ENCODE measurements around the gene SDK1. TPM values are rescaled to one million over a fixed set of nuclear protein-coding genes. Genes with fewer than 3 reads are reported as not detected.

Gene SDK1
- polyA plus RNA-seq, 1 donor, result 7.1 TPM

DNA sequence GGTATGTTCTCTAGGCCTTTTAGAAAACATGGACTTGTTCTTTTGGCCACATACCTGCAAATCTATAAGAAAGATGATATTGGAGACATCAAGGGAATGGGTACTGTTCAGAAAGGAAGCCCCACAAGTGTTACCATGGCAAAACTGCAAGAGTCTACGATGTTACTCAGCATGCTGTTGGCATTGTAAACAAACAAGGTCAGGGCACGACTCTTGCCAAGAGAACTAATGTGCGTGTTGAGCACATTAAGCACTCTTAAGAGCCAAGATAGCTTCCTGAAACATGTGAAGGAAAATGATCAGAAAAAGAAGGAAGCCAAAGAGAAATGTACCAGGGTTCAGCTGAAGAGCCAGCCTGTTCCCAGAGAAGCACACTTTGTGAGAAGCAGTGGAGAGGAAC lies 37.1 kb downstream of the SDK1 start:
- no peak for DNase-seq

DNA sequence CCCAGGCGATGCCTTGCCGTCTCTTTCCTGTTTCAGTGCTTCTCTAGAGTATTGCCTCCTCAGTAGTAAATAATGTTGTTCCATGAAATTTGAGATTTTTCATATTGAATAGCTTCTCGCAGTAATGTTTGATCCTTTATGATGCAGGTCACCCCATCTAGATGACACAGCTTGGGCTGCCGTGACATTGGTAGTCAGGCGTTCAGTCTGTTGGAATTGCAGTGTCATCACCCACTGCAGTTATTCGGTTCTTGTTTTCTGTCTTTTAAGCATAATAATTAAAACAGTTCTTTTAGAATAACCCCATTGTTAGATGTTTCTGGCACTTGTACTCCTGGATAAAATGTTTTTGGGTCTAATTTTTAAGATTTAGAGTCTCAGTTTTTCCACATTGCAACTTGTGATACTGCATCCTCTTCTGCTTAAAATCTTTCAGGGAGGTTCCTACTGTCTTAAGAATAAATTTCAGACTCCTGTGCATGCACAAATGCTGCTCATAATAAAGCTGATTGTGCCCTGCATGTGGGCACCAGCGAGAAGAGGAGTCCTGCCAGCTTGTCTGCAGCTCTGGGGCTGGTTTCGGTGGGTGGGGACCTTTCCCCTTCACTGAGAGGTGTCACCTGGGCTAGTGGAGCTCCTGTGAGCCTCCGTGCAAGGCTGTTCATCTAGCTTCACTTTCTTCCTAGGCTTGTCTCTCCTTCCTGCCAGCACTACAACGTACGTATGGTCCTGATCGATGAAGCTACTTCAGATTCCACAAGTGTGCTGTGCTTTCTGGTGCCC lies 44.8 kb downstream of the SDK1 start:
- no peak for DNase-seq

DNA sequence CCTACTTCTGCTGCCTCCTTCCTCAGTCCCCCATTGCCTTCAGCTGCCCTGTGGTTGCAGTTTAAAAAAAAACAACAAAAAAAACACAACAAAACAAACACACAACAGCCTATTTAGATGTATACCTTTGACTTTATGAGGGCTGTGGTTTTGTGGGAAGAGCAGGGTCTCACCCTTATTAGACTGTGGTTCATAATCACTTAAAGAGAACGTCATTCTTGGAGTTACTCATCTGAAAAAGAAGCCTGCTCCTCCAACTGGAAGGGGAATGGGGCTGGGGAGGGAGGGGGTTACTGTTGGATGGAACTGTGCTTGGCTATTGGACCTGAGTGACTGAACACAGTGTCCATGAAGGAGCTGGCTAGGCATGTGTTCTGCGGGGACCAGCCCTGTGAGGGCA lies 48.1 kb downstream of the SDK1 start:
- DNase-seq, result no peak

DNA sequence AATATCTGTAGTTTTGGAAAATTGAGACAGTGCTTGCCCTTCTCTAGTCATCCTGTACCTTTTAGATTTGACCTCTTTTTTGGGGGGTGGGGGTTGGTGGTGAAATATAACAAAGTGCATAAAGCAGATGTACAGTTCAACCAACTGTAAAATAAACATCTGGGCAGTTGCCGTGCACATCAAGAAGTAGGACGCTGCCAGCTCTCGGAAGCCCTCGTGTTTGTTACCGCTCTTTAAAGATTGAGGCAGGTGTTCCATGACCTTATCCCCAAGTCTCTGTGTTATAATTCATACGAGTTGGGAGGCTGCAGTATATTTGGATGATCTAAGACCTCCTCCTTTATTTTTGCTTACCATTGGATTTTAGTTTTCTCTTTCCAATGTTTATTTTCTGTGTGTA lies 55.1 kb downstream of the SDK1 start:
- DNase-seq, result no peak

DNA sequence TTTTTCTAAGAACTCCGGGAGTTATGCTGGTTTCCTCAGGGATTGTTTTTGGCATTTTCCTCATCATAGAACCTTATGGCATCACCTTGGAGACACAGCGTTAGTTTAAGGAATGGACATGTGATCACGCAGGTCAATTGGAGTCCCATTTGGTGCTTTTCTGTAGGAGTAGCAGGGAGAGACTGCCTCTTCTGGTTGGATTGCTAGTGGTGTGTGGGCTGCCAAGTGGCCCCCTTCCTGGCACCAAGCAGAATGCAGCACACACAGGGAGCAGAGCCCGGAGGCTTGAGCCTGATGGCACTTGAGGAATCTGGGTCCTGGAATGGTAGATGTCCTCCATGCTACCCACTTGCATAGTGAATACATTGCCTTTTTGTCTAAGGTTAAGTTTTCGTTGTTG lies 57.9 kb downstream of the SDK1 start:
- no peak for DNase-seq

DNA sequence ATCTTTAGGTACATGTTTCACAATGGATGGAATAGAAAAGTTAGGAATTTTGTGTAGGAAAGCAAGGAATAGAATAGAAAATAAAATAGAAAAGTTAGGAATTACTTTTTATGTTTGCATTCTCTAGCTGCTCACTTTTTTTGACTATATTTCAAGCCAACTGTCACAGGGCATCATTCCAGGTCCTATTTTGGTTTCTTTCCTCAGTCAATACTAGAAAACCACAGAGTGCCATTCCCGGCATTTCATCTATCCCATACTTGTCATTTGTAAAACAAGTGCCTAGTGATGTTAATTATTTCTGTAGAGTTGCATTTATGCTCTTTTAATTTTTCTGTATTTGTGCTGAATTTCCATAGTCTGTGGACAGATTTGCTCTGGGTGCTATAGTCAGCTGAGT lies 66.2 kb downstream of the SDK1 start:
- no peak for DNase-seq

DNA sequence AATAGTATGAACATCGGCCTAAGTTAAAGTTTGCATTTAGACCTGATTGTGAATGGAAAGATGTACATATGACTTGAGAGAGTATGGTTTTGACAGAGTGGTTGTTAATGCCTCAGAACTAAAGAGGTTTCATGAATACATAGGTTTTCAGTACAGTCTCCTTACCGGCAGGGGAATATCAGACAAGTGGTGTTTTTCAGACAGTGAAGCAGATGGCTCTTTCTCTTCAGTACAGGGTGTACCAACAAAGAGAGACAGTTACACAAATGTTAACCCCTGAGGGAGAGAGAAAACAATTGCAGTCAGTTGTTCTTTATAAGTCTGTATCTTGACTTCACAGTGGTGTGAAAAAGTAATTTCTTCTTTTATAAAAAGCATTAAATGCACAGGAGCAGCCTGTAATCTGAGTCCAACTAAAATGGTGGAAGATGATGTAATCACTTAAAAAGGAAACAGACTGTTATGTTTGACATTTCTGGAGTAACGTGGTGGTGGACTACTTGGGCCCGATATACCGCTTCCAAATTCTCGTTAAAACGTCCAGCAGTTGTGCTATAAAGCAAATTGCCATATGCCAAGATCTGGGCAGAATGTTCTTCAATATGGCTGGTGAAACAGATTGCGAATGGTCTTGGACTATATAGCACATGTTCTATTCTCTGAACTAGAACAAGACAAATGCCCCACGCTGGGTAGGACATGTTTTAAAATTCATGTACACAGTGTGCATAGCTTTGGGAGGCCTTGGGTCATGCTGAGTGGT lies 69.2 kb downstream of the SDK1 start:
- no peak for DNase-seq

DNA sequence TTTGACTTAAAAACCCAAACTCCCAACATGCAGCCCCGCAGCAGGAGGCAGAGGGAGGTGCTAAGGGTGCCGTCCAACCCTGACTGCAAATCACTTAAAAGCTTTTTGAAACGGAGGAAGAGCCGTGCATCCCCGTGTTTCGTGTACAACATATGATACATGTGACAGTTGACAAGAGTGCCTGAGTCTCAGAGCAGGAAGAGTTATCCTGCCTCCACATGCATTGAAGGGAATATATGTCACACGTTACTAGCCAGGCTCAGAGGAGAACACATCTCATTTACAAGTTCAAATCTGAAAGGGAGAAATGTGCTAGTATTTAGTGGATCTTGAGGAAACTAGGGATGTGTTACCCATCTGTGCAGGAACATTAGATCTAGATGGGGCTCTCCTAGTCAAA lies 69.9 kb downstream of the SDK1 start:
- no peak for DNase-seq

DNA sequence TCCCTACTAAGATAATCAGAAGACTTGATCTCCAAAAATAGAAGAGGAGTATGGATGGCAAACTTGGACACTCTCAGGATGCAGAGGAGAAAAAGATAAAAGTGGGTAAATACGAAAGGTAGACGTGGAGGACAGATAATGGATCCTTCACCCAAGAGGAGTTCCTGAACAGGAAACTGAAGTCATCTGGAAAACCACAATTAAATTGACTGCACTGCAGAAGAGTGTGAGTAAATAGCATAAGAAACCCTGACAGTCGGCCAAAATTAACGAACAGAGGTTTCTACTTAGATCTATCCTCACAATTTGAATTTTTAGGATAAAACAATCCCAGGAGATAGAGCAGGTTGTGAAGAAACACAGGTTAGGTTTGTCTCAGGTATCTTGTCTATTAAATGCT lies 70.5 kb downstream of the SDK1 start:
- no peak for DNase-seq

DNA sequence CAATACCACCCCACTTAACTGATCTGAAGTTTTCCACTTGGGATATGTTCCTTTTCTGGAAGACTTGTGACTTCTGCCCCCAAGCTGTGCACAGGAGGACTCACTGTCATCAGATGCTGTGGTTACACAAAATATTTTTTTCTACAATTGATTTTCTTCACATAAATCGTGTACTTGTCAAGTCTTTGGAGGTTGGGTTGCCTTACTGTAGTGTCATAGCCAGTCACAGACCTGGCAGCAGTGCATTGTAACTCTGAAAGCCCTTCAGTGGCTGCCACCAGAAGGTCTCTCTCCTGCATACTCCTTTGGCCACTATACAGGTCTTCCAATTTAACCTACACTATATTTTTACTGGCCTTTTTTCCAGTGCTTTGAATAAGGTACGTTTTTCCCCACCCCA lies 73.2 kb downstream of the SDK1 start:
- no peak for DNase-seq

DNA sequence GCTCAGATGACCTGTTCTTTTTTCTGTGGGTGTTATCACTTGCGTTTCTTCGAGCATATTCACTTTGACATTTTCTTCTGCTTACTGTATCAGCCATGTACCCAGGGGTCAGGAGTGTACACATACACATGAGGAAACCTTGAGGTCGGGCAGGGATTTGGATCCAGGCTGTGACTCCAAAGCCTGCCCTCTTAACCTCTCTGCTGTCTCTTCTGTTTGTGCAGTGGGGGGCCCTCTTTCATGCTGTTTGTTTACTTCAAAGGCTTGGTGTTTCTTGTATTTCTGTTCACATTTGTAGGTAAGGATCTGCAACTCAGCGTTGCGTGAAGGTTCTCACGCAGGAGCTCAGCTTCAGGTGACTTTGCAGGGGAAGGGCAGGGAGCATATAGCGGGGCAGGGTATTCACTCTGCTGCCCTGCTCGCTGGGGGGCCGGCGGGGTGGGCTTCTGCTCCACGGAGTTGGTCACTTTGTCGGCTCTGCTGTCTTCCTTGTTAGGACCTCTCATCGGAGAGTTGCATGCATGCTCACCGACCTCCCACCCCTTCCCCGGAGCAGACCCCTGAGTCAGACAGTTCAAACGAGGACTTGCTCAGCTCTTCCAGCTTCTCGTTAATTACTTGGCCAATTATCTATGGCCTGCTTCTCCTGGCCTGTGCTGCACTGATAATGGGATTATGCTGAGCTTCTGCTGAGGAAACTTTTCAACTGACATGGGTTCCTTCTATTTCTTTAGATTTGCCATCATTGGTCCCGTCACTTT lies 77.5 kb downstream of the SDK1 start:
- no peak for DNase-seq

DNA sequence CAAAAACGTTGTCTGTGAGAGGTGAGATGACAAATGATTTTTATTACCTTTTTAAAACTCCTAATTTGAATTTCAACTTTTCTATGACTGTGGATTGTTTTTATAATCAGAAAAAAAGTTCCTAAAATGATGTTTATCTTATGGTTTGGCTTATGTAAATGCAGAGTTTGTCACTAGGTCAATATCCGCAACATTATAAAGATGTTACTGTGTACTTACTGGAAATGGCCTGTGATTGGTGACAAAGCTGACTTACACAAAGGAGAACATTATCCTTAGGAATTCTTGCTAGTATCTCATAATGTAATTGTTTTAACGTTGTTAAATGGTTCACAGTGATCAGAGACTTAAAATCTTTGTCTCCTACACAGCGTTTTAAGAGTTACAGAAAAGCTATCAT lies 79.0 kb downstream of the SDK1 start:
- DNase-seq, result no peak

DNA sequence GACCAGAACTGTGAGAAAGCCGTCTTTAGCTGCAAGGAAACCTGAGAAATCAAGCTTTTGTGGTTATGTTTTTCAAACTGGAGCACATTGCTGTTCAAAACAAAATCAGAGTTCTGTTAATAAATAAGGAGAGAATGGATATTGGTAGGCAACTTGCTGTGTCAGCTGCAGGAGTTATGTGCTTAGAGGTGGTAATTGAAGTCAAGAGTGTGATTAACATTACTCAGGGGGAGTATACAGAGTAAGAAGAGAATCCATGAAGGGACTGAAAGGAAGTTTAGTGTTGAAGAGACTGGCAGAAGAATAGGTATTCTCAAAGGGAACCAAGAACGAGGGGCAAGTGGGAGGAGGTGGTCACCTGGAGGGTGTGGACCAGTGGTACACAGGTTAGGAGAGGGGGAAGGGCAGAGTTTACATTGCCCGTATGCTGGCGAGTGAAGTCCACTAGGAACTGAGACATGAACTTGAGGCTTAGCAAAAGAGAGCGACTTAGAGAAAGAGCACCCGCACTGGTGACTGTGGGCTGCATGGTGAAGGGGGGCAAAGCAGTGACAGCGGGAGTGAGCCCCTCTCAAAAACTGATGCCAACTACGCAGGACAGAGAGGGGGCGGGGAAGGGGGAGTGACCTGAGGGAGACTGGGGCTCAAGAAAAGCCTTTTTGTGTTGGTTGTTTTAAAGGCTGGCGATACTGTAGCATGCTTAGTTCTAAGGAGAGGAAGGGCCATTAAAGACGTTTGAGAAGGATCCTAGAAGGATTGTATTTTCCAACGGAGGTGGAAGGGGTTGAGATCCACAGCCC lies 80.0 kb downstream of the SDK1 start:
- DNase-seq, result no peak

DNA sequence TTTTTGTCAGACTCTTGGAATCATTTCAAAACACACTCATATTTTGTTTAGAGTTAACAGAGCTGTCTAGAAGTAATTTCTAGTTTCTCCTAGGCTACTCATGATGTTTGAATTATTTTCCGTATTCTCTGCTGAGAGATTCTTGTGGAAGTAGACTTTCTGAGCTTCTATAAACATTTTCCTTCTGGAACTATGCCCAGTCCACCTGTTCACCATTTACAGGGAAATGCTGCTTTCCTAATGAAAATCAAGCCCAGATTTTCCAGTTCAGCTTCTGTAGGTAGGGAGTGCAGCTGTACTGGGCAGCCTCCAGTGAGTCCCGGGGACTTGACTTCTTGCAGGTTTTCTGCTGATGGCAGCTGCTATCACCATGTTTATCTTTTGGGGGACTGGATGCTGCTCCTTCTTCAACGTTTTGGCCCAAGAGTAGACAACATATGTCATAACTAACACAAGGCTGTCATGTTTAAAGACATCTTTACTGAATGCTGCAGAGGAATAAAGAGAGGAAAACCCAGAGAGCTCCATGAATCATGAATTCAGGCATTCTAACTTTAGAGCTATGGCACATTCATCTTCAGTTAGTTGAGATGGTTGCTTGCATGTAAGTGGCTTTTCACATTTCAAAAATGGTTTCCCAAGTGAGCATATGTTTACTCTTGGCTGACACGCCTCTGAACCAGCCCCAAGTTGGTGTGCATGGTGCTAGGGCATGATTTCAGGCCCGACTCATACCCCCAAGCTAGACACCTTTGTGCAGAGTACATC lies 85.6 kb downstream of the SDK1 start:
- no peak for DNase-seq

DNA sequence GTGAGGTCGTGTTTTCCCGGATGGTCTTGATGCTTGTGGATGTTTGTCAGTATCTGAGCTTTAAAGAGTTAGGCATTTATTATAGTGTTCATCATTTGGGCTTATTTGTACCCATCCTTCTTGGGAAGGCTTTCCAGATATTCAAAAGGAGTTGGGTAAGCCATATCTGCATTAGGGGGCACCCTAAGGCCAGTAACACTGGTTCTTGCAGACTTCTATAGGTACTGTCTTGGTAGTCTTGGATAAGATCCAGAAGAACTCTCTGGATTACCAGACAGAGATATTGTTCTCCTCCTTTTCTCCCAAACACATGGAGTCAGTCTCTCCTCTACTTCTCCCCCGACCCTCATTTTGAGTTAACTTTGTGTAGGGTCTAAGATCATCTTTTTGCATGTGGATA lies 92.8 kb downstream of the SDK1 start:
- DNase-seq, result no peak

DNA sequence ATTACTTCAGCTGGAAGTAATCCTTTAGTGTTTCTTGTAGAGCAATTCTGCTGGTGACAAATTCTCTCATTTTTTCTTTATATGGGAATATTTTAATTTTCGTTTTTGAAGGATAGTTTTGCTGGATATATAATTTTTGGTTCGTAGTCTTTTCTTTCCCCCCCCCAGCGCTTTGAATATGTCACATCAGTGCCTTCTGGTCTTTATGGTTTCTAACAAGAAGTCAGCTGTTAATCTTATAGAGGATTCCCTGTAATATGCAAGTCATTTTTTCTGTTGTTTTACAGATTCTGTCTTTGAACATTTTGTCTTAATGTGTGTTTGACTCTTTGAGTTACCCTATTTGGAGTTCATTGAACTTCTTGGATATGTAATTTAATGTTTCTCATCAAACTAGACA lies 96.3 kb downstream of the SDK1 start:
- no peak for DNase-seq

DNA sequence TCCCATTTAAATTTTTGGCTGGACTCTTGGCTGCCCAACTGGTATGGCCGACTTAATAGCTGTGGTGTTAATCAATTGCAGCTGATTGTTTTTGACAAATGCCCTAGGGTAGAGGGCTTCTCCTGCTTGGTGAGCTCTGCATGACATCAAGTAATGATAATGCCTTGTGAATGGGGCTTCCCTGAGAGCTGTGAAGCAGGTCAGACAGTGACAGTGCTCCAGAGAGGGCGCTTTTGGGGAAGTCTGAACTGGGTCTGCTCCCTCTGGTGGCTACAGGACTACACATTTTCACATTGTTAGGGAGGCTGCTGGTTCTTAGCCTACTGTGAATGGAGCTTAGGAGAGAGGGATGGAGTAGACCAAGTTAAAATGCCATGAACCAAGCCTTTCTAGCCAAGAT lies 98.8 kb downstream of the SDK1 start:
- no peak for DNase-seq

DNA sequence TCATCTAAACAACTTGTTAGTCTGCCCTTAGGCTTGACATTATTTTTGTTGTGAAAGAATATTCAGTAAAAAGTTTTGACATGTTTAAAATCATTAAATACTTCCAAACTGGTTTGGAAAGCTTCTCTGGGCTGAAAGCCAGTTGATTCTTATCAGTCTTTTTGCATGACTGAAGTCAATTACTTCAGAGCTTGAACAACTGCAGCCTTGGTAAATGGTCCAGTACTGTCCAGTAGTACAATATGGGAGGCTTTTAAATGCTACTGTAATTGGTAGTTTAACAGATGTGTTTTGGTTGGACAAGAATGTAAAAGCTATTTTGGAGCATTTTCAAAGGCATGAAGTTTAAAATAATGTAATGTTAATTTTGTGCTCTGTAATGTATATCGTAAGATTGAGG lies 103.4 kb downstream of the SDK1 start:
- peak; percentile 59 for DNase-seq

DNA sequence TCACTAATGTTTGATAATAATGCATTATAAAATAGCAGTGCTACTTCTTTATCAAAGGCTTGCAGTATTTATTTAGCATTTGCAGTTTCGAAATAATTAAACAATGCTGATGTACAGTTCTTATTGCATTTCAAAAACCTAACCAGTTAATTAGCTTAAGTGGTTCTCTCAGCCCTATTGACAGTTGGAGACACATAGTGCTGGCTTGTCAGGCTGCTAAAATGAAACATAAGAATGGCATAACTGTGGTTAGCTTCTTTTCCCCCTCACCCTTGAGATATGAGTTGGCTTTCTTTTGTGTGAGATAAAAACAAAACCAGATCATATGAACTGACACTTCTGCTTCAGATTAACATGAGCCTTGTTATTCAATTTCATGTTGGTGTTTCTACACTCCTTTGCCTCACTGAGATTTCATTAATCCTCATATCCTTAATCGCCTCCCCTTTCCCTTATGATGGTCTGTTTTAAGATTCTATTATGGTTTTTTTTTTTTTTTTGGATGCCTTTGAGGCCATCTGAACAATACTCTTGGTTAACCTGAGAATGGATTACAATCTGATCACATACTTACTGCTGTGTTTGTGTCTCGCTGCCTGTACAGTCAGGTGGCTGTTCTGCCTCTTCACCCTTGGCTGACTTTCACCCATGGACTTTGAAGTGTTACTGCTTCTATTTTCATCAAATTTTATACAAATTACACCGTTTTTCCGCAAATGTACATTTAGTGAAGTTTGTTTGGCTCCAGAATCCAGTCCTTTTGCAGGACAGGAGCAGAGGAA lies 108.0 kb downstream of the SDK1 start:
- no peak for DNase-seq

DNA sequence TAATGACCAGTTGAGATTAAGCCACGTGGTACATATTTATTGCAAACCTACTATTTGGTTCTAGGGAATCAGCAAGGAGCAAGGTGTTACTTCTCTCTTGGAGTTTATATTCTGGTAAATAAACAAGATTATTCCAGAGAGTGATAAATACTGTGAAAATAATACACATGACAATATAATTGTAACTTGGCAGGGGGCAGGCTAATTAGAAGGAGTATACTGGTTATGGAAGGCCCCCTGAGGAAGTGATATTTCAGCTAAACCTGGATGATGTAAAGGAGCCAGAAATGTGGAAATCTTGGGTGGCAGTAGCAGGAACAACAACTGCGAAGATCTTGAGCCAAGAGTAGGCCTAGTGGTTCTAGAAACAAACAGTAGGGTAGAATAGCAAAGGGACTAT lies 111.8 kb downstream of the SDK1 start:
- DNase-seq, result no peak

DNA sequence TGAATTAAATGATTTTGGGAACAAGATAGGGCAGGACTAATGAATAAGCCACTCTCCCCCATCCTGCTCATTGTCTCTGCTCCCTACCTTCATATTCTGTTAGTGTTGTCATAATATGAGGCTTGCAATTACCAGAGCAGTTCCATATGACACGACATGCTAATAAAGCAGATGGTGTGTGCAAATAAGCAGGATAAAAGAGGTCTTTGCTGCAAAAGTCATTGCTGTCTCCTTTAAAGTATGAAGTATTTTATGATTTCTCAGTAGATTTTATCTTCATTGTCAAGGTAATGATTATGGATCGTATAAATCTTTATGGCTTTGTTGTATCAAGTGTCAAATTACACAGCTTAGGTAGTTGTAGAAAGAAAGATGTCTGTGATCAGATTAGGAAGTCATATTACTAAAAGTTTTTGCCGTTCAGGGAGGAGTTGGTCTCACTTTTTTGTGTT lies 114.8 kb downstream of the SDK1 start:
- DNase-seq, result no peak
